ENCODE data around the gene SUGCT. TPM values are rescaled to one million over a fixed set of nuclear protein-coding genes. Genes with fewer than 3 reads are reported as not detected.

The SUGCT gene
- total RNA-seq, 1 experiment from 2014 or later = 1.5 TPM

- BruUV-seq (replicated peaks) = no TSS peak
- no peaks in the 10 kb centered on the region for H3K36me3 ChIP-seq (ENCODE audit: insufficient read depth, low read length, poor library complexity, severe bottlenecking)
- H3K27ac ChIP-seq (ENCODE audit: low read depth, low read length, poor library complexity, severe bottlenecking) = no peak overlapping the region
- no peak for DNase-seq (ENCODE audit: low spot score)
- H3K9me3 ChIP-seq (ENCODE audit: low read depth, low read length, poor library complexity, severe bottlenecking) = no peaks in the 10 kb centered on the region
- intact Hi-C loops (cut with micrococcal nuclease; ENCODE audit: unreplicated experiment) = no loop called here
- H3K27me3 ChIP-seq (replicated peaks; ENCODE audit: insufficient read depth, low read depth, low read length, poor library complexity) = no peaks in the 10 kb centered on the region
- TF ChIP-seq EZH2 (IDR thresholded peaks at IDR 0.05; ENCODE audit: borderline replicate concordance, low read depth, low read length, poor library complexity, severe bottlenecking) = no peak
- TF ChIP-seq CTCF (conservative IDR thresholded peaks at IDR 0.05; ENCODE audit: low read depth, low read length) = no peak
- POLR2A ChIA-PET (ENCODE audit: low non-redundant PET) = no interaction called here
- H3K4me3 ChIP-seq (ENCODE audit: low read depth, low read length, poor library complexity, severe bottlenecking) = no peak overlapping the region
- no peaks in the 10 kb centered on the region for H3K4me1 ChIP-seq (ENCODE audit: insufficient read depth, low read length, poor library complexity, severe bottlenecking)
- CTCF ChIA-PET = no interaction called here
Observed at GRCh38 chr7:40733578-40733977, 598.8 kb downstream of the SUGCT start.

GRCh38 chr7:40739257-40739656 lies 604.5 kb downstream of the SUGCT start:
- ChIA-PET CTCF (no interaction called here), POLR2A (ENCODE audit: low non-redundant PET) (no interaction called here)
- no peaks in the 10 kb centered on the region for H3K27me3 ChIP-seq (replicated peaks; ENCODE audit: insufficient read depth, low read depth, low read length, poor library complexity)
- DNase-seq (ENCODE audit: low spot score) = no peak
- H3K36me3 ChIP-seq (ENCODE audit: insufficient read depth, low read length, poor library complexity, severe bottlenecking) = no peaks in the 10 kb centered on the region
- H3K4me1 ChIP-seq (ENCODE audit: insufficient read depth, low read length, poor library complexity, severe bottlenecking) = no peaks in the 10 kb centered on the region
- intact Hi-C loops (cut with micrococcal nuclease; ENCODE audit: unreplicated experiment) = no loop called here
- H3K27ac ChIP-seq (ENCODE audit: low read depth, low read length, poor library complexity, severe bottlenecking) = no peak overlapping the region
- BruUV-seq (replicated peaks) = no TSS peak
- TF ChIP-seq CTCF (conservative IDR thresholded peaks at IDR 0.05; ENCODE audit: low read depth, low read length) = no peak
- no peak for TF ChIP-seq EZH2 (IDR thresholded peaks at IDR 0.05; ENCODE audit: borderline replicate concordance, low read depth, low read length, poor library complexity, severe bottlenecking)
- H3K4me3 ChIP-seq (ENCODE audit: low read depth, low read length, poor library complexity, severe bottlenecking) = no peak overlapping the region
- H3K9me3 ChIP-seq (ENCODE audit: low read depth, low read length, poor library complexity, severe bottlenecking) = no peaks in the 10 kb centered on the region

- ChIA-PET POLR2A (ENCODE audit: low non-redundant PET) (no interaction called here), CTCF (no interaction called here)
- intact Hi-C loops (cut with micrococcal nuclease; ENCODE audit: unreplicated experiment) = no loop called here
- no peak overlapping the region for H3K4me3 ChIP-seq (ENCODE audit: low read depth, low read length, poor library complexity, severe bottlenecking)
- no peaks in the 10 kb centered on the region for H3K4me1 ChIP-seq (ENCODE audit: insufficient read depth, low read length, poor library complexity, severe bottlenecking)
- DNase-seq (ENCODE audit: low spot score) = no peak
- BruUV-seq (replicated peaks) = no TSS peak
- TF ChIP-seq EZH2 (IDR thresholded peaks at IDR 0.05; ENCODE audit: borderline replicate concordance, low read depth, low read length, poor library complexity, severe bottlenecking) (no peak), CTCF (conservative IDR thresholded peaks at IDR 0.05; ENCODE audit: low read depth, low read length) (no peak)
- no peaks in the 10 kb centered on the region for H3K9me3 ChIP-seq (ENCODE audit: low read depth, low read length, poor library complexity, severe bottlenecking)
- H3K36me3 ChIP-seq (ENCODE audit: insufficient read depth, low read length, poor library complexity, severe bottlenecking) = no peaks in the 10 kb centered on the region
- no peak overlapping the region for H3K27ac ChIP-seq (ENCODE audit: low read depth, low read length, poor library complexity, severe bottlenecking)
- no peaks in the 10 kb centered on the region for H3K27me3 ChIP-seq (replicated peaks; ENCODE audit: insufficient read depth, low read depth, low read length, poor library complexity)
Observed at GRCh38 chr7:40742270-40742669, 607.5 kb downstream of the SUGCT start.

Data from A673 (cell line).